Neutrophil (primary cell): ENCODE measurements around the gene UBASH3A.

Source experiments
- H3K27ac ChIP-seq: fragments of 200-600 bp; sonication (generic); 2 replicates; pipeline ENCODE4 v1.5.1; 2016; ENCODE audit warnings: mild to moderate bottlenecking, moderate library complexity
- H3K27me3 ChIP-seq: fragments of 200-600 bp; sonication (generic); 2 replicates; pipeline ENCODE4 v1.6.0; 2016; ENCODE audit warnings: mild to moderate bottlenecking
- H3K36me3 ChIP-seq: fragments of 200-600 bp; sonication (generic); 2 replicates; pipeline ENCODE4 v1.5.1; 2017
- H3K4me1 ChIP-seq, 2 experiments: fragments of 200-600 bp in 1 of 2; sonication (generic) in 1 of 2; 1 replicate in 1 of 2; 2 replicates in 1 of 2; pipeline versions ENCODE4 v1.5.1 to v1.6.1; 2013 to 2016; ENCODE audit warnings: low read depth in 1 of 2, low read length in 1 of 2, mild to moderate bottlenecking in 1 of 2, moderate library complexity in 1 of 2; ENCODE audit not compliant: control insufficient read depth in 1 of 2, insufficient read depth in 1 of 2
- H3K4me3 ChIP-seq, 2 experiments: fragments of 200-600 bp in 1 of 2; sonication (generic) in 1 of 2; 1 replicate in 1 of 2; 2 replicates in 1 of 2; pipeline ENCODE4 v1.5.1; 2013 to 2016; ENCODE audit warnings: low read depth in 1 of 2, low read length in 1 of 2, mild to moderate bottlenecking in 1 of 2, moderate library complexity in 1 of 2
- H3K9me3 ChIP-seq: fragments of 200-600 bp; sonication (generic); 2 replicates; pipeline ENCODE4 v1.5.1; 2016
- TF ChIP-seq, protein P1 (sequence below): fragments of 200-600 bp; sonication (generic); IDR thresholded peaks from 2 replicates; pipeline ENCODE4 v1.5.1; 2016; ENCODE audit warnings: antibody characterized with exemption

The UBASH3A gene

DNA sequence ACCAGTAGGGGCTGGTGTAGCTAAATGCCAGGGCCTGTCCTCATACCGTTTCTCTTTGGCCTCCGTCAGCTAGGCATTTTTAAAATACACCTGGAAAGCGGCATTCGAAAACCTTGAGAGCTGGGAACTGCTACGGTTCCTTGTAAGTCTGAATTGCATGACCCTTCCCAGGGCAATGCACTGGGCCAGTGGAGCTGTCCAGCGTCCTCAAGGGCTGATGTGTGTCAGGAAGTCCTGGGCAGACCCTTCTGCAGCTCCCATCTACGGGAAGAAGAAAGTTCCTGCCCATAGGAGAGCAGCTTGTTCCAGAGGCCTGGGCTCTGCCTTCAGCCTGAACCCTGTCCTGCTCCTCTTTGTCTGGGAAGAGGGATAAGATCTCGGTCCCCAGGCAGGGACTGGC, 34.1 kb downstream of the UBASH3A start:
- TF ChIP-seq, protein P1, sequence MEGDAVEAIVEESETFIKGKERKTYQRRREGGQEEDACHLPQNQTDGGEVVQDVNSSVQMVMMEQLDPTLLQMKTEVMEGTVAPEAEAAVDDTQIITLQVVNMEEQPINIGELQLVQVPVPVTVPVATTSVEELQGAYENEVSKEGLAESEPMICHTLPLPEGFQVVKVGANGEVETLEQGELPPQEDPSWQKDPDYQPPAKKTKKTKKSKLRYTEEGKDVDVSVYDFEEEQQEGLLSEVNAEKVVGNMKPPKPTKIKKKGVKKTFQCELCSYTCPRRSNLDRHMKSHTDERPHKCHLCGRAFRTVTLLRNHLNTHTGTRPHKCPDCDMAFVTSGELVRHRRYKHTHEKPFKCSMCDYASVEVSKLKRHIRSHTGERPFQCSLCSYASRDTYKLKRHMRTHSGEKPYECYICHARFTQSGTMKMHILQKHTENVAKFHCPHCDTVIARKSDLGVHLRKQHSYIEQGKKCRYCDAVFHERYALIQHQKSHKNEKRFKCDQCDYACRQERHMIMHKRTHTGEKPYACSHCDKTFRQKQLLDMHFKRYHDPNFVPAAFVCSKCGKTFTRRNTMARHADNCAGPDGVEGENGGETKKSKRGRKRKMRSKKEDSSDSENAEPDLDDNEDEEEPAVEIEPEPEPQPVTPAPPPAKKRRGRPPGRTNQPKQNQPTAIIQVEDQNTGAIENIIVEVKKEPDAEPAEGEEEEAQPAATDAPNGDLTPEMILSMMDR: no peak
- no peaks in the 10 kb centered on the region for H3K4me1 ChIP-seq
- no peak overlapping the region for H3K4me3 ChIP-seq
- H3K9me3 ChIP-seq: no peaks in the 10 kb centered on the region
- no peaks in the 10 kb centered on the region for H3K36me3 ChIP-seq
- peaks cover 6% of the 10 kb centered on the region for H3K27me3 ChIP-seq
- H3K27ac ChIP-seq: no peak overlapping the region

DNA sequence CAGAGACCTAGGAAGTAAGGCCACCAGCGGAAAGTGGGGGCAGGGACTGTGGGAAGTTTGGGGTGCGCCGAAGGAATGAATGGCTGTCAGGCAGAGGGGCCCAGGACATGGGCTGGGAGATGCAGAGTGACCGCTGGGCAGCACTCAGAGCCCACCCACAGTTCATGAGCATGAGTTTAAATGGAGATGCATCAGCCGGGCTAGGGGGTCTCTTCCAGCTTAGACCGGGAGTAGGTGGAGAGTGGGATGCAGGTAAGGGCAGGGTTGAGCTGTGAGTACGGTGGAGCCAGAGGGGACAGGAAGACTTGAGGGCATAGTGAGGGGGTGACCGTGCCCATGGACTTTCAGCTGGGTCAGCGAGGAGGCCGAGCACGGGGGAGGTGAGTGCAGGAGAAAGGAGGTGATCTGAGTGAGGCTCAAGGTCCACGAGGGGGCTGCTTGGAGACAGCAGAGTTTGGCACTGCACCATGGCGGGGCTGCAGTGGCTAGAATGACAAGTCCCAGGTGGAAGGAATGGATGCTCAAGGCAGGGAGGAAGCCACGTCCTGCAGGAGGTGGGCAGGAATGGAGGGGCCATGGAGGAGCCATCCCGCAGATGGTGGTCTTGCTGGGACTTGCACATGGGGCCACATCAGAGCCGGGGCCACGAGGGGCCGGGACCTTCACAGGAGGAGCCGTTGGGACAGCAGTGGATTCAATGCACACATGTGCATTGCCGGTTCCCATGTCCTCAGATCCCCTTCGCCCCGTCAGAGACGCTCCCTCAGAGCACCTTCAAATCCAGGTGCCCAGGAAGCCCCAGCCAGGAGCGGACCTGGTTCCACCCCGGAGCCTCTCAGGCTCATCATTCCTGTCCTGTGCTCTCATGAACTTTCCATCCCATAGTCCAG, 34.9 kb downstream of the UBASH3A start:
- no peaks in the 10 kb centered on the region for H3K4me1 ChIP-seq
- H3K27me3 ChIP-seq: peaks cover 6% of the 10 kb centered on the region
- no peaks in the 10 kb centered on the region for H3K36me3 ChIP-seq

DNA sequence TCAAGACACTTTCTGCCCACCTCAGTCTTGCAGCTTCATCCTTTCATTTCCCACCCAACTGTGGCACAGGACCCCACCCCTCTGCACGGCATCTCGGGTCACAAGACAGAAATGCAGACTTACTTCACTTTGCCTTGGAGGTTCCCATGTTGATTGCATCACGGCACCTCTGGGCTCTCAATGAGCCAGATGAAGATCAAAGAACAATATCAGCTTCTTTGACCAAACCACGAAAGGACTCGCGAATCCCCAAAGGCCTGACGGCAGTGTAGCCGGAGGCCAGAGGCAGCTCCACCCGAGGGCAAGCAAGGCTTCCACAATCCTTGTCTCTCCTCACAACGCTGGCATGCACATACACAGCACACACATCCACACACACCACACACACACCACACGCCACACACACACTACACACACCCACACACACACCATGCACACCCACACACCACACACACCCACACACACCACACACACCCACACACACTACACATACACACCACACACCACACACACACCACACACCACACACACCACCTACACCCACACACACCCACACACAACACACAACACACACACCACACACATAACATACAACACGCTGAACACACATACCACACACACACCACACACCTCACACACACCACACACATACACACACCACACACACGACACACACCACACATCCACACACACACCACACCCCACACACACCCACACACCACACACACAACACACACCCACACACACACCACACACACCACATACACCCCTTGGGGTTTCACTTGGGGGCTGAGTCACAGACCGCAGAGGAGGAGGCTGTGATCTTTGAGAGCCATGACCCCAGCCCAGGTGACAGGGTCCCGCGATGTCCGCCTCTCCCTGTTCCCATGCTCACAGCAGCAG, 35.8 kb downstream of the UBASH3A start:
- no peaks in the 10 kb centered on the region for H3K27me3 ChIP-seq
- no peaks in the 10 kb centered on the region for H3K4me1 ChIP-seq
- no peaks in the 10 kb centered on the region for H3K9me3 ChIP-seq
- no peaks in the 10 kb centered on the region for H3K36me3 ChIP-seq
- no peak overlapping the region for H3K27ac ChIP-seq
- H3K4me3 ChIP-seq: no peak overlapping the region
- TF ChIP-seq, protein P1: no peak

More for the DNA sequence above, 34.9 kb downstream of the UBASH3A start:
- TF ChIP-seq, protein P1: no peak
- H3K9me3 ChIP-seq: no peaks in the 10 kb centered on the region
- H3K4me3 ChIP-seq: no peak overlapping the region
- no peak overlapping the region for H3K27ac ChIP-seq

DNA sequence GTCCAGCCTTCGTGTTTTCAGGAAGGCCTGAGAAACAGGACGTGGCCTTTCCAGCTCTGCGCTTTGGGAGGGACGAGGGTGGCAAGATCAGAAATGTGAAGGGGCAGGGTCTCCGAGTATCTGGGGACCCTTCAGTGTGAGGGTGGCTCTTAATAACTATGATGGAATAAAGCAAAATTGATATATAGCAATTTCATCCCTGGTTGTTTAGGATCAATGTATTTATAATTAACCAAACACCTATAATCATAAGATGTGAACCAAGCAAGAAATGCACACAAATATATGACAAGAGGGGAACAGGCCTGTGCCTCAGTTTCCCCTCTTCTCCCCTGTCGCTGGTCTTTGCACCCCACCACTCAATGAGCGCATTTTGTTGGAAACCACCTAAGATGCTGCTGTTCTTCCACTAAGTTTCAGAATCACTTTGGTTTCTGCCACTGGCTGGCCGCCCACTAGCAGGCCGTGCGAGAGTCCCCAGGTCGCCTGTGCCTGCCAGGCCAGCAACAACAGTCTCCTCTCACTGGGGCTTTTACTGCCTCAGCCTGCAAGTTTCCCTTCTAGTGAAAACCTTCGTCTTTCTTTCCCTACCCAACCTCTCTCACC, 36.6 kb downstream of the UBASH3A start:
- Histone ChIP-seq H3K27ac (no peak overlapping the region), H3K36me3 (no peaks in the 10 kb centered on the region)

DNA sequence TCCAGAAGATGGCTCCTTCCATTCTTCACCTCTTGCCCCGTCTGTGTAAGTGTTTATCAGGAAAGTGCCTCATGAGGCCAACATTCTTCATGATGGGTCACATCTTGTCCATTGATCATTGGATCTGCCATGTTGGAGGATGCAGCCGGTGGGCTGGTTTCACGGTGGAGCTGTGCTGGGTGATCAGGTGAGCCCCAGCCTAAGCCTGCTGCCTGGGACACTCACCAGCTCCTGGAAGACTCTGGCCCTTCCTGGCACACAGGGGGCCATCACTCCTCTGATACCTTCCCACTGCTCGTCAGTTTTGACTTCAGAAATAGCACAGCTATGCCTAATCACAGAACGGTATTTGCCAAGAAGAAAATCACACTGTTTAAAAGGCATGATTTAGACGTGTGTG, 38.3 kb downstream of the UBASH3A start:
- no peaks in the 10 kb centered on the region for H3K36me3 ChIP-seq
- H3K27me3 ChIP-seq: no peaks in the 10 kb centered on the region
- H3K27ac ChIP-seq: no peak overlapping the region
- TF ChIP-seq, protein P1: no peak
- no peaks in the 10 kb centered on the region for H3K9me3 ChIP-seq
- H3K4me1 ChIP-seq: no peaks in the 10 kb centered on the region
- no peak overlapping the region for H3K4me3 ChIP-seq

More for the DNA sequence above, 36.6 kb downstream of the UBASH3A start:
- no peaks in the 10 kb centered on the region for H3K4me1 ChIP-seq
- H3K27me3 ChIP-seq: no peaks in the 10 kb centered on the region
- H3K4me3 ChIP-seq: no peak overlapping the region
- TF ChIP-seq, protein P1: no peak
- no peaks in the 10 kb centered on the region for H3K9me3 ChIP-seq
